ENCODE results near the gene PCYOX1L.

The PCYOX1L gene

DNA sequence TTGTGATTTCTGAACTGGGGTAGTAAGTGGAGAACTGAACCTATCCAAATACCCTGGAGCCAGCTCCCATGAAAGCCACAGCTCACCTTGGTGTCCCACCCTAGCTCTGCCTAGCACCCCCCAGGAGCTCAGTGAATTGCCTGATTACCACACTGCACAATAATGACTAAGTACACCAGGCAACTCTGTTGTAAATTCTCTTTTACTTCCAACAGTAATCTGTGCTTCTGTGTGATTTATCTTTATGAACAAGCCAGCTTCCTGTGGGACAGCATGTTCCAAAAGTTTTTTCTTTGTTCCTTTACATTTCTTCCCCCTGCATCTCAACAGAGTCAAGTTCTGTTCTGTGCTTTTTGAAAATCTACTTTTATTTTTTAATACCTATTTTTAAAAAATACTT lies 34.6 kb upstream of the PCYOX1L start:
- TF ChIP-seq, protein P1, sequence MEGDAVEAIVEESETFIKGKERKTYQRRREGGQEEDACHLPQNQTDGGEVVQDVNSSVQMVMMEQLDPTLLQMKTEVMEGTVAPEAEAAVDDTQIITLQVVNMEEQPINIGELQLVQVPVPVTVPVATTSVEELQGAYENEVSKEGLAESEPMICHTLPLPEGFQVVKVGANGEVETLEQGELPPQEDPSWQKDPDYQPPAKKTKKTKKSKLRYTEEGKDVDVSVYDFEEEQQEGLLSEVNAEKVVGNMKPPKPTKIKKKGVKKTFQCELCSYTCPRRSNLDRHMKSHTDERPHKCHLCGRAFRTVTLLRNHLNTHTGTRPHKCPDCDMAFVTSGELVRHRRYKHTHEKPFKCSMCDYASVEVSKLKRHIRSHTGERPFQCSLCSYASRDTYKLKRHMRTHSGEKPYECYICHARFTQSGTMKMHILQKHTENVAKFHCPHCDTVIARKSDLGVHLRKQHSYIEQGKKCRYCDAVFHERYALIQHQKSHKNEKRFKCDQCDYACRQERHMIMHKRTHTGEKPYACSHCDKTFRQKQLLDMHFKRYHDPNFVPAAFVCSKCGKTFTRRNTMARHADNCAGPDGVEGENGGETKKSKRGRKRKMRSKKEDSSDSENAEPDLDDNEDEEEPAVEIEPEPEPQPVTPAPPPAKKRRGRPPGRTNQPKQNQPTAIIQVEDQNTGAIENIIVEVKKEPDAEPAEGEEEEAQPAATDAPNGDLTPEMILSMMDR (IDR thresholded peaks at IDR 0.05; ENCODE audit: insufficient read depth, low read depth, low read length, missing control alignments), result no peak
- no peak overlapping the region for H3K4me3 ChIP-seq (ENCODE audit: low read depth, low read length)
- no peak for DNase-seq (ENCODE audit: low read depth)

DNA sequence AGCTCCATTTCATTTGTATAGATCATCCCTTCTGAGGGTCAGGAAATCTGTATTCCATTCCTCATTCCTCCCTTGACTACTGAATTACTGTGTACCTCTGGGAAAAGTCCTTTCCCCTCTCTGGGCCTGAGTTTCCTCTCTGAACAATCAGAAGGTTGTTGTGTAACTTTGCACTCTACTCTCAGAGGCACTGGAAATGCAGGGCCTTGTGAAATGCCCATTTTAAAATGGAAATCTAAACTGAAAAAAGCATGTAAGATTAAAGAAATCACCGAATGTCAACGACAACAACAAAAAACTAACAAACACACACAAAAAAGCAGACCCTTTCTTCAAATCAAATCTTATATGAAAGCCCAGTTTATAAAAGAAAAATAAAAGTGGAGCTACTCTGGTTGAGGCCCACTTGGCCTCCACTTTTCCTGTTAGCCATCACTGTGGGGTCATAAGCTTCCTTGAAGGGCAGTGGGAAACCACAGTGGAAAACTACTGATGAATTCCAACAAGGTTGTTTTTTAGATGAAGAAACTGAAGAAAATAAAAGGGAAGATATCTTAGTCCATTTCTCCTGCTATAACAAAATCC lies 34.1 kb upstream of the PCYOX1L start:
- DNase-seq (ENCODE audit: low read depth), result no peak
- H3K4me3 ChIP-seq (ENCODE audit: low read depth, low read length), result no peak overlapping the region
- TF ChIP-seq, protein P1 (IDR thresholded peaks at IDR 0.05; ENCODE audit: insufficient read depth, low read depth, low read length, missing control alignments), result no peak

DNA sequence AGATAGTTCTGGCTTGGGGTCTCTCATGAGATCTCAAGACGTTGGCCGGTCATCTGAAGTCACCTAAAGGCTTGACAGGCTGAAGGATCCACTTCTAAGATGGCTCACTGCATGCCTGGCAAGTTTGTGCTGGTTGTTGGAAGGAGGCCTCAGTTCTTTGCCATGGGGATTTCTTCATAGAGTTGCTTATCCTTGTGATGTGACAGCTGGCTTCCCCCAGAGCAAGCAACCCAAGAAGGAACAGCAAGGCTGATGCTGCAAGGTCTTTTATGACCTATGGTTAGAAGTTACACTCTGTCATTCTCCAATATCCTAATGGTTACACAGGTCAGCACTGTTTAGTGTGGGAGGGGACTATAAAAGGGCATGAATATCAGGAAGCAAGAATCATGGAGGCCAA lies 33.2 kb upstream of the PCYOX1L start:
- H3K4me3 ChIP-seq (ENCODE audit: low read depth, low read length), result no peak overlapping the region
- TF ChIP-seq, protein P1 (IDR thresholded peaks at IDR 0.05; ENCODE audit: insufficient read depth, low read depth, low read length, missing control alignments), result no peak
- DNase-seq (ENCODE audit: low read depth), result no peak

DNA sequence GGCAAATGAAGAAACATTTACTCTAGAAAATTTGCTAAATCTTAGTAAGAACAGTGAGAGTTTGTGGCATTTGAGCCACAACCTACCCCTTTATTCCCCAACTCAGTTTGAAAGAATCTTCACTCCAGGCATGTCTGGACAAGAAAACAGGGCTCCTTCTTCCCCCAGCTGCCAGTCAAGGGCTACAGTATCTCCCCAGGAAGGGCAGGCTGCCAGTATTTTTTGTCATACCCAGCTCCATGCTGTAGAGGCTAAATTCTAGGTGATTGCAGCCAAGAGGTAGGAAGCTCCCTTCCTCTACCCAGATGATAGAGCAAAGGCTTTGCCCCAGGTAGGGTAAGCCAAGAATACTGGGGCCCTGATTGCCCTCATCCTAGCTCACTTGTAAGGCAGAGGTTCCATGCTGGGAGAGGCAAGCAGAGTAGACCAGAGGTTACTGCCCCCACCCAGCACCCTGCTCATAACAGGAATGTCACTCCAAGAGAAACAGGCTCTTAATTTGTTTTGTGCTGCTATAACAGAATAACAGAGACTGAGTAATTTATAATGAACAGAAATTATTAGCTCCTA lies 32.6 kb upstream of the PCYOX1L start:
- H3K4me3 ChIP-seq (ENCODE audit: low read depth, low read length), result no peak overlapping the region
- no peak for DNase-seq (ENCODE audit: low read depth)
- TF ChIP-seq, protein P1 (IDR thresholded peaks at IDR 0.05; ENCODE audit: insufficient read depth, low read depth, low read length, missing control alignments), result no peak

DNA sequence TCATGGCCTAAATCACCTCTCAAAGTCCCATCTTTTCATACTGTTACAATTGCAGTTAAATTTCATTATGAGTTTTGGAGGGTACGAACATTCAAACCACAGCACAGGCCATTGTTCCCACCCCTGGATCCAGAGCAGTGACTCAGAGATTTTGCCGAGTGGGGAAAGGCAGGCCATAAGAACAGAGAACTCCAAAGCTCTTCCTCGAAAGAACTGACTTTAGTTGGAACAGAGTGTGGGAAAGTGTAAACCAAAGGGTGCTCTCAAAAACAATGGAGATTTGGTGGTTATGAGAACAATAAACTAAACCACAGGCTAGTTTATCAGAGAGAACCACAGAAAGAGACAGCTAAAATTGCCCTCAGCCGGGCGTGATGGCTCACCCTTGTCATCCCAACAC lies 32.0 kb upstream of the PCYOX1L start:
- TF ChIP-seq, protein P1 (IDR thresholded peaks at IDR 0.05; ENCODE audit: insufficient read depth, low read depth, low read length, missing control alignments), result no peak

DNA sequence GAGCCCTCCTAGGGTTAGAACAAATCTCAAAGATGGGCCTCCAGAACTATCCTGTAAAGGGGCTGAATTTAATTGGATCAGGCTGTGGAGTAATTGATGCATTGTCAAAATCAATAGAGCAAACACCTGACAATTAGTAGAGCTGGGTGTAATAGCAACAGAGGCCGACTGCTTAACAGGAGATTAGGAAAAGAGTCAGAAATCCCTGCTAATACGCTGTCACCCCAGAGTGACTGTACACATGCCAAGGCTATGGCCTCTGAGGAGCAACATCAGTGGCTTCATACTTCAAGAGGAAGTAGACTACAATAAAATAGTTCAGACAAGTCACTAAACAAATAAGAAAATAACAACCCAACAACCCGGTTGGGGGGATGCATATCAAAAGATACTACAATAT lies 31.2 kb upstream of the PCYOX1L start:
- TF ChIP-seq, protein P1 (IDR thresholded peaks at IDR 0.05; ENCODE audit: insufficient read depth, low read depth, low read length, missing control alignments), result no peak
- no peak for DNase-seq (ENCODE audit: low read depth)
- H3K4me3 ChIP-seq (ENCODE audit: low read depth, low read length), result no peak overlapping the region

More for the DNA sequence above, 32.0 kb upstream of the PCYOX1L start:
- DNase-seq (ENCODE audit: low read depth), result no peak
- no peak overlapping the region for H3K4me3 ChIP-seq (ENCODE audit: low read depth, low read length)

DNA sequence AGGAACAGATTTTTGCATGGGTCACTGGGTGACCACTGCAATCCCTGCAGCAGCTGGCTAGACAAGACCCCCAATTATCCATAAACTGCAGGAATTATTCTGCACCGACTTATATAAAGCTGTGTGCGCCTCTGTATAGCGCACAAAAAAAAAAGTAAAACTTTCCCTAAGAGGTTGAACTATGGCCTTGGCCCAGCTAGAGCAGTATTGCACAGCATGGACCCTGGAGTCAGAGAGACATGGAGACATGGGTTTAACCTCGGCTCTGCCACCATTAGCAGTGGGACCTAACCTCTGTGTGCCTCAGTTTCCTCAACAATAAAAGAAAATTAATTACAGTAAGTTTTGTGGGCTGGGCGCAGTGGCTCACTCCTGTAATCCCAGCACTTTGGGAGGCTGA lies 29.7 kb upstream of the PCYOX1L start:
- TF ChIP-seq, protein P1 (IDR thresholded peaks at IDR 0.05; ENCODE audit: insufficient read depth, low read depth, low read length, missing control alignments), result no peak
- no peak overlapping the region for H3K4me3 ChIP-seq (ENCODE audit: low read depth, low read length)
- DNase-seq (ENCODE audit: low read depth), result no peak

Measured in GM12865 (cell line).